Fibroblast of villous mesenchyme (primary cell): Measurements from ENCODE around the gene SLC25A23. TPM values are rescaled to one million over a fixed set of nuclear protein-coding genes. Genes with fewer than 3 reads are reported as not detected.

Source experiments
- DNase-seq: peaks from one replicate; pipeline ENCODE4 v3.0.0-alpha.2; 2010; ENCODE audit warnings: low read depth
- H3K4me3 ChIP-seq: 2 replicates; pipeline ENCODE4 v1.5.1; 2011; ENCODE audit warnings: low read depth, mild to moderate bottlenecking, low read length
- CTCF ChIP-seq: IDR thresholded peaks from 2 replicates; pipeline ENCODE4 v1.5.1; 2012; ENCODE audit warnings: low read depth, mild to moderate bottlenecking, low read length; ENCODE audit not compliant: insufficient read depth
- small RNA-seq: library from RNA; depleted of rRNA; stranded (forward); fragments of <200 nt; gene quantifications from one replicate; pipeline ENCODE3, GENCODE V24; 2012
- total RNA-seq: library from RNA; depleted of rRNA; stranded (reverse); fragments of >200 nt; gene quantifications from 2 replicates; pipeline ENCODE4 v1.2.3, GENCODE V29; 2012

The SLC25A23 gene
- total RNA-seq, 1 donor, result 33.2 TPM

- peak overlapping the region; percentile 92 for H3K4me3 ChIP-seq
- TF ChIP-seq CTCF, result no peak
- DNase-seq, result no peak
Measured at GRCh38 chr19:6393983-6394412, 65.6 kb downstream of the SLC25A23 start.

GRCh38 chr19:6393074-6393982 lies 66.3 kb downstream of the SLC25A23 start, which contains the start of gene GTF2F1:
GTF2F1 (minus strand) TSS chr19:6393164; CDS start chr19:6392995, 169 bp downstream.
- DNase-seq, result peak; percentile 96
- peak within 1 kb of the TSS; percentile 92 for H3K4me3 ChIP-seq
- TF ChIP-seq CTCF, result peak; percentile 7

GRCh38 chr19:6392221-6393073 lies 67.1 kb downstream of the SLC25A23 start:
- no peak for TF ChIP-seq CTCF
- peak overlapping the region; percentile 92 for H3K4me3 ChIP-seq
- no peak for DNase-seq

Small RNA genes lying within 50 kb of the gene (small RNA-seq; reads per million reads assigned to genes)
- not detected for gene AC010503.2
- gene MIR6790, result not detected

Other genes starting within 250 kb of the SLC25A23 start
- 11.9 and 12.5 TPM in 2 replicates for gene MLLT1, start 179.8 kb downstream of the SLC25A23 start, total RNA-seq
- not detected in 2 replicates for gene ACER1, start 126.2 kb downstream of the SLC25A23 start, total RNA-seq
- 35.4 and 38.3 TPM in 2 replicates for gene CLPP, start 98.3 kb downstream of the SLC25A23 start, total RNA-seq
- gene ALKBH7, start 87.0 kb downstream of the SLC25A23 start, total RNA-seq, result 35.4 and 47.7 TPM in 2 replicates
- 0.97 and 1.7 TPM in 2 replicates for gene PSPN, start 83.9 kb downstream of the SLC25A23 start, total RNA-seq
- 36.1 and 42.7 TPM in 2 replicates for gene GTF2F1, start 66.6 kb downstream of the SLC25A23 start, total RNA-seq
- 91.8 and 118 TPM in 2 replicates for gene KHSRP, start 35.0 kb downstream of the SLC25A23 start, total RNA-seq
- not detected in 2 replicates for gene SLC25A41, start 26.0 kb downstream of the SLC25A23 start, total RNA-seq
- 0.43 TPM in 1 of 2 replicates, not detected in the other for gene CRB3, start 4.5 kb upstream of the SLC25A23 start, total RNA-seq
- gene DENND1C, start 22.0 kb upstream of the SLC25A23 start, total RNA-seq, result not detected in 2 replicates
- not detected in 2 replicates for gene TUBB4A, start 42.5 kb upstream of the SLC25A23 start, total RNA-seq
- gene TNFSF9, start 71.2 kb upstream of the SLC25A23 start, total RNA-seq, result 0.32 TPM in 1 of 2 replicates, not detected in the other
- gene CD70, start 131.4 kb upstream of the SLC25A23 start, total RNA-seq, result not detected in 2 replicates
- under 0.01 TPM in 1 of 2 replicates, not detected in the other for gene TNFSF14, start 210.4 kb upstream of the SLC25A23 start, total RNA-seq